HepG2 (cell line): ENCODE results near the gene DCUN1D2. TPM values are rescaled to one million over a fixed set of nuclear protein-coding genes. Genes with fewer than 3 reads are reported as not detected.

Experiments
- CREB1 ChIP-seq, 2 experiments: fragments of 450-650 bp in 1 of 2; IDR thresholded peaks; 2 replicates each; pipeline ENCODE4 v1.6.1; 2016 to 2017; ENCODE audit warnings: control low read depth in 1 of 2, mild to moderate bottlenecking in 1 of 2, missing compliant biosample characterization in 1 of 2, missing genetic modification characterization in 1 of 2
- HNRNPUL1 ChIP-seq: fragments of 200-400 bp; formaldehyde crosslinking; IDR thresholded peaks from 2 replicates; pipeline ENCODE4 v1.6.1; 2017; ENCODE audit warnings: low read depth, mild to moderate bottlenecking, low read length, moderate library complexity
- POLR2AphosphoS5 ChIP-seq: IDR thresholded peaks from 2 replicates; pipeline ENCODE4 v1.6.1; 2012; ENCODE audit warnings: low read depth, low read length
- RBFOX2 ChIP-seq: fragments of 200-400 bp; formaldehyde crosslinking; IDR thresholded peaks from 2 replicates; pipeline ENCODE4 v1.6.1; 2017; ENCODE audit warnings: low read depth, mild to moderate bottlenecking, low read length
- SRF ChIP-seq: IDR thresholded peaks from 2 replicates; pipeline ENCODE4 v1.6.1; 2011; ENCODE audit warnings: mild to moderate bottlenecking, low read depth, low read length, moderate library complexity
- ZC3H13 ChIP-seq: sonication (generic); formaldehyde crosslinking; IDR thresholded peaks from 2 replicates; pipeline ENCODE4 v1.8.1; 2023; ENCODE audit warnings: mild to moderate bottlenecking, missing genetic modification reagents, moderate library complexity
- ZNF354B ChIP-seq: sonication (generic); formaldehyde crosslinking; IDR thresholded peaks from 2 replicates; pipeline ENCODE4 v1.8.0; 2022; ENCODE audit warnings: mild to moderate bottlenecking, missing genetic modification reagents
- ZNF598 ChIP-seq: sonication (generic); formaldehyde crosslinking; IDR thresholded peaks from 2 replicates; pipeline ENCODE4 v1.5.1; 2020; ENCODE audit warnings: mild to moderate bottlenecking, missing genetic modification reagents, borderline replicate concordance
- polyA plus RNA-seq, 8 experiments: library from polyadenylated mRNA; depleted of rRNA in 3 of 8; stranded (reverse) in 7 of 8; unstranded in 1 of 8; fragments of >200 nt; fragmentation: Illumina TruSeq in 4 of 8; extraction: Trizol in 4 of 8; gene quantifications; 2 replicates each; pipeline versions ENCODE4 v1.2.1 to v1.2.3, GENCODE V29; 2011 to 2016; ENCODE audit warnings: low read depth in 4 of 8, missing spikeins in 1 of 8, mixed read lengths in 1 of 8; ENCODE audit not compliant: insufficient read depth in 1 of 8
- total RNA-seq, 5 experiments: library from RNA; depleted of rRNA; stranded (reverse); fragments of >200 nt; fragmentation: Illumina TruSeq; extraction: Trizol; gene quantifications; 2 replicates each; pipeline ENCODE4 v1.2.3, GENCODE V29; 2016; ENCODE audit warnings: low read depth in 1 of 5
- TF ChIP-seq, protein P1 (sequence below): sonication (generic); formaldehyde crosslinking; IDR thresholded peaks from 2 replicates; pipeline ENCODE4 v1.4.0; 2020; ENCODE audit warnings: missing genetic modification reagents, borderline replicate concordance
- TF ChIP-seq, protein P2 (sequence below): sonication (generic); formaldehyde crosslinking; IDR thresholded peaks from 2 replicates; pipeline ENCODE4 v1.5.1; 2020; ENCODE audit warnings: missing genetic modification reagents, mild to moderate bottlenecking, borderline replicate concordance
- TF ChIP-seq, protein P3 (sequence below): IDR thresholded peaks from 2 replicates; pipeline ENCODE4 v1.6.1; 2018; ENCODE audit warnings: missing genetic modification reagents, mild to moderate bottlenecking, missing compliant biosample characterization
- TF ChIP-seq, protein P4 (sequence below): sonication (generic); formaldehyde crosslinking; IDR thresholded peaks from 2 replicates; pipeline ENCODE4 v1.9.0; 2021; ENCODE audit warnings: missing genetic modification reagents, mild to moderate bottlenecking, borderline replicate concordance
- TF ChIP-seq, protein P5 (sequence below): sonication (generic); formaldehyde crosslinking; IDR thresholded peaks from 2 replicates; pipeline ENCODE4 v1.5.0; 2020; ENCODE audit warnings: missing genetic modification reagents
- TF ChIP-seq, protein P6 (sequence below): IDR thresholded peaks from 2 replicates; pipeline ENCODE4 v1.6.1; 2016; ENCODE audit warnings: missing compliant biosample characterization, missing genetic modification reagents, borderline replicate concordance
- TF ChIP-seq, protein P7 (sequence below): IDR thresholded peaks from 2 replicates; pipeline ENCODE4 v1.6.1; 2016; ENCODE audit warnings: missing biosample characterization, missing genetic modification reagents, low read depth

Gene DCUN1D2
- total and polyA plus RNA-seq, 2 of the 13 experiments (the other 11 are each of a cell fraction or from before 2014, with no cell fraction given) = 9.1 to 9.6 TPM

DNA sequence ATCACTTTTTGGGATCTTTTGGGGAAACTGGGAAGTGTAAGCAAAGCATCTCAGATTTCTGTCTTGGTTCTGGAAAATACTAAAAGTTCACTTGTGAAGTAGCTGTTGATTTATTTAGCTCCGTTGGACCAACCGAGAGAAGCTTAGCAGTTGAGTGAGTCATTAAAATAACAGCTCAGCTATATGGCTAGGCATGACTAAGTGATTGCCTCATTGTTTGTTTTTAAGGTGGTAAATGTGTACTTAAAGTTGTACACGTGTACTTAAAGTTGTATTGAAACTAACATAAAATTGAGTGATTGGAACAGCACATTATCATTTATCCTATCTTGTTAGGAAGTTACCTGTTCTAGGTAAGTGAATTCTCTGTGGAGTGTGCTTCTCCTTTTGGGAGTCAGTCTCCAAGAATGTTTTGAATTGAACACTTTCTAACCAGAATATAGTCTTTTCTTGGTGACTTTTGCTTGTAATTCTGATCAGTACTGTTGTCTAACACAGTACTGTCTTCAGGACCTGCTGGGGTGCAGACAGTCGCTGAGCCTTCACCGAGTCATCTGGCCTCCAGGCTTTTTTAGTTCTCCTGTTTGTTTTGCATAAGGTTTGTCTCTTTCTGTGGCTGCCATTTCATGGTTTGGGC, 2.9 kb upstream of the DCUN1D2 start (continued):
- TF ChIP-seq, protein P1, sequence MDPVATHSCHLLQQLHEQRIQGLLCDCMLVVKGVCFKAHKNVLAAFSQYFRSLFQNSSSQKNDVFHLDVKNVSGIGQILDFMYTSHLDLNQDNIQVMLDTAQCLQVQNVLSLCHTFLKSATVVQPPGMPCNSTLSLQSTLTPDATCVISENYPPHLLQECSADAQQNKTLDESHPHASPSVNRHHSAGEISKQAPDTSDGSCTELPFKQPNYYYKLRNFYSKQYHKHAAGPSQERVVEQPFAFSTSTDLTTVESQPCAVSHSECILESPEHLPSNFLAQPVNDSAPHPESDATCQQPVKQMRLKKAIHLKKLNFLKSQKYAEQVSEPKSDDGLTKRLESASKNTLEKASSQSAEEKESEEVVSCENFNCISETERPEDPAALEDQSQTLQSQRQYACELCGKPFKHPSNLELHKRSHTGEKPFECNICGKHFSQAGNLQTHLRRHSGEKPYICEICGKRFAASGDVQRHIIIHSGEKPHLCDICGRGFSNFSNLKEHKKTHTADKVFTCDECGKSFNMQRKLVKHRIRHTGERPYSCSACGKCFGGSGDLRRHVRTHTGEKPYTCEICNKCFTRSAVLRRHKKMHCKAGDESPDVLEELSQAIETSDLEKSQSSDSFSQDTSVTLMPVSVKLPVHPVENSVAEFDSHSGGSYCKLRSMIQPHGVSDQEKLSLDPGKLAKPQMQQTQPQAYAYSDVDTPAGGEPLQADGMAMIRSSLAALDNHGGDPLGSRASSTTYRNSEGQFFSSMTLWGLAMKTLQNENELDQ (CRISPR knock-in tag) = no peak
- TF ChIP-seq ZC3H13 (CRISPR knock-in tag) (no peak), CREB1 (IDR thresholded peaks at IDR 0.05) (peak; percentile 48; the same call in 1 of the 2 replicates), CREB1 (CRISPR knock-in tag; IDR thresholded peaks at IDR 0.05) (0 out of 2 replicates have a peak, but pooled peaks have one; percentile 49), SRF (no peak), ZNF354B (no peak), HNRNPUL1 (no peak), RBFOX2 (no peak), POLR2AphosphoS5 (no peak), ZNF598 (CRISPR knock-in tag) (no peak)
- TF ChIP-seq, protein P2, sequence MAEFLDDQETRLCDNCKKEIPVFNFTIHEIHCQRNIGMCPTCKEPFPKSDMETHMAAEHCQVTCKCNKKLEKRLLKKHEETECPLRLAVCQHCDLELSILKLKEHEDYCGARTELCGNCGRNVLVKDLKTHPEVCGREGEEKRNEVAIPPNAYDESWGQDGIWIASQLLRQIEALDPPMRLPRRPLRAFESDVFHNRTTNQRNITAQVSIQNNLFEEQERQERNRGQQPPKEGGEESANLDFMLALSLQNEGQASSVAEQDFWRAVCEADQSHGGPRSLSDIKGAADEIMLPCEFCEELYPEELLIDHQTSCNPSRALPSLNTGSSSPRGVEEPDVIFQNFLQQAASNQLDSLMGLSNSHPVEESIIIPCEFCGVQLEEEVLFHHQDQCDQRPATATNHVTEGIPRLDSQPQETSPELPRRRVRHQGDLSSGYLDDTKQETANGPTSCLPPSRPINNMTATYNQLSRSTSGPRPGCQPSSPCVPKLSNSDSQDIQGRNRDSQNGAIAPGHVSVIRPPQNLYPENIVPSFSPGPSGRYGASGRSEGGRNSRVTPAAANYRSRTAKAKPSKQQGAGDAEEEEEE (CRISPR knock-in tag) = no peak
- TF ChIP-seq, protein P3, sequence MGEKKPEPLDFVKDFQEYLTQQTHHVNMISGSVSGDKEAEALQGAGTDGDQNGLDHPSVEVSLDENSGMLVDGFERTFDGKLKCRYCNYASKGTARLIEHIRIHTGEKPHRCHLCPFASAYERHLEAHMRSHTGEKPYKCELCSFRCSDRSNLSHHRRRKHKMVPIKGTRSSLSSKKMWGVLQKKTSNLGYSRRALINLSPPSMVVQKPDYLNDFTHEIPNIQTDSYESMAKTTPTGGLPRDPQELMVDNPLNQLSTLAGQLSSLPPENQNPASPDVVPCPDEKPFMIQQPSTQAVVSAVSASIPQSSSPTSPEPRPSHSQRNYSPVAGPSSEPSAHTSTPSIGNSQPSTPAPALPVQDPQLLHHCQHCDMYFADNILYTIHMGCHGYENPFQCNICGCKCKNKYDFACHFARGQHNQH (CRISPR knock-in tag) = no peak
- TF ChIP-seq, protein P4, sequence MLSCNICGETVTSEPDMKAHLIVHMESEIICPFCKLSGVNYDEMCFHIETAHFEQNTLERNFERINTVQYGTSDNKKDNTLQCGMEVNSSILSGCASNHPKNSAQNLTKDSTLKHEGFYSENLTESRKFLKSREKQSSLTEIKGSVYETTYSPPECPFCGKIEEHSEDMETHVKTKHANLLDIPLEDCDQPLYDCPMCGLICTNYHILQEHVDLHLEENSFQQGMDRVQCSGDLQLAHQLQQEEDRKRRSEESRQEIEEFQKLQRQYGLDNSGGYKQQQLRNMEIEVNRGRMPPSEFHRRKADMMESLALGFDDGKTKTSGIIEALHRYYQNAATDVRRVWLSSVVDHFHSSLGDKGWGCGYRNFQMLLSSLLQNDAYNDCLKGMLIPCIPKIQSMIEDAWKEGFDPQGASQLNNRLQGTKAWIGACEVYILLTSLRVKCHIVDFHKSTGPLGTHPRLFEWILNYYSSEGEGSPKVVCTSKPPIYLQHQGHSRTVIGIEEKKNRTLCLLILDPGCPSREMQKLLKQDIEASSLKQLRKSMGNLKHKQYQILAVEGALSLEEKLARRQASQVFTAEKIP (CRISPR knock-in tag) = no peak
- TF ChIP-seq, protein P5, sequence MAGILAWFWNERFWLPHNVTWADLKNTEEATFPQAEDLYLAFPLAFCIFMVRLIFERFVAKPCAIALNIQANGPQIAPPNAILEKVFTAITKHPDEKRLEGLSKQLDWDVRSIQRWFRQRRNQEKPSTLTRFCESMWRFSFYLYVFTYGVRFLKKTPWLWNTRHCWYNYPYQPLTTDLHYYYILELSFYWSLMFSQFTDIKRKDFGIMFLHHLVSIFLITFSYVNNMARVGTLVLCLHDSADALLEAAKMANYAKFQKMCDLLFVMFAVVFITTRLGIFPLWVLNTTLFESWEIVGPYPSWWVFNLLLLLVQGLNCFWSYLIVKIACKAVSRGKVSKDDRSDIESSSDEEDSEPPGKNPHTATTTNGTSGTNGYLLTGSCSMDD (CRISPR knock-in tag) = no peak
- TF ChIP-seq, protein P6, sequence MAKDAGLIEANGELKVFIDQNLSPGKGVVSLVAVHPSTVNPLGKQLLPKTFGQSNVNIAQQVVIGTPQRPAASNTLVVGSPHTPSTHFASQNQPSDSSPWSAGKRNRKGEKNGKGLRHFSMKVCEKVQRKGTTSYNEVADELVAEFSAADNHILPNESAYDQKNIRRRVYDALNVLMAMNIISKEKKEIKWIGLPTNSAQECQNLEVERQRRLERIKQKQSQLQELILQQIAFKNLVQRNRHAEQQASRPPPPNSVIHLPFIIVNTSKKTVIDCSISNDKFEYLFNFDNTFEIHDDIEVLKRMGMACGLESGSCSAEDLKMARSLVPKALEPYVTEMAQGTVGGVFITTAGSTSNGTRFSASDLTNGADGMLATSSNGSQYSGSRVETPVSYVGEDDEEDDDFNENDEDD = no peak
- TF ChIP-seq, protein P7, sequence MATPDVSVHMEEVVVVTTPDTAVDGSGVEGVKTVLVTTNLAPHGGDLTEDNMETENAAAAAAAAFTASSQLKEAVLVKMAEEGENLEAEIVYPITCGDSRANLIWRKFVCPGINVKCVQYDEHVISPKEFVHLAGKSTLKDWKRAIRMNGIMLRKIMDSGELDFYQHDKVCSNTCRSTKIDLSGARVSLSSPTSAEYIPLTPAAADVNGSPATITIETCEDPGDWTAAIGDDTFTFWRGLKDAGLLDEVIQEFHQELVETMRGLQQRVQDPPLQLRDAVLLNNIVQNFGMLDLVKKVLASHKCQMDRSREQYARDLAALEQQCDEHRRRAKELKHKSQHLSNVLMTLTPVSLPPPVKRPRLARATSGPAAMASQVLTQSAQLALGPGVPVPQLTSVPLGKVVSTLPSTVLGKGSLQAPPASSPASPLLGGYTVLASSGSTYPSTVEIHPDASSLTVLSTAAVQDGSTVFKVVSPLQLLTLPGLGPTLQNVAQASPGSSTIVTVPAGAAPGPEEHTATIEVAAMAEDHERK (CRISPR knock-in tag) = no peak
